ENCODE results near the gene CCDC43. TPM values are rescaled to one million over a fixed set of nuclear protein-coding genes. Genes with fewer than 3 reads are reported as not detected.

The CCDC43 gene
- total and polyA plus RNA-seq, 9 of the 15 experiments (the other 6 are each of a cell fraction or from before 2014, with no cell fraction given): 11.7 to 42.3 (median 25.9) TPM

DNA sequence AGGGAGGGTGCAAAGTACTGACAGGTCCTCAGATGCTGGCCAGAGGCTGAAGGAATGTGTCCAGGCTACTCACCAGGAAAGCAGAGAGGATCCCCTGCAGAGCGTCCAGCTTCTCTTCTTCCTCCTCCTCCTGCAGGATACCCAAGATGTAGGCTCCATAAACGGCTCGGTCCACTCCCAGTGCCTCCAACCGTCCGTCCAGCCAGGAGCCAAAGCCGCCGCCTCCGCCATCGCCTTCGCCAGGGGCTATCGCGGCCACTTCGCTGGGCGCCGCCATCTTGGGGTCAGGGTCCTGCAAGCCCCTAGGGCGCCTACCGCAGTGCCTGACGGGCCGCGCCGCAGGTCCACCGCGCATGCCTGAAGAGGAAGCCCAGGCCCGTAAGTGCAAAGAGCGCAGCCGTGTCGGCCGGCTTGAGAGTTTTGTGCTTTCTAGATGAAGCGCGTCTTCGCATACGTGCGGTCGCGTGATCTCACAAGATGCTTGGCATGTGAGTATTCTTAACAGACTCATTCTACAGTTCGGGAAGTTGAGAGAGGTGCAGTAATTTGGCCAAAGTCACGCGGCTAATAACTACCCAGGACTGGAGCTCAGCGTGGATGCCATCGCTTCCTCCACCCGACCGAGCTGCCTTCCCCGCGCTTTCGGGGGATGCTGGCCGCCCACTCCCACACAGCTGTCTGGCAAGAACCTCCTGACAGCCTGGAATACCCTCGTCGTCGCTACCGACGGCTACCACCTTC is at the start of gene CCDC43 (continued):
- TF ChIP-seq, protein P1, sequence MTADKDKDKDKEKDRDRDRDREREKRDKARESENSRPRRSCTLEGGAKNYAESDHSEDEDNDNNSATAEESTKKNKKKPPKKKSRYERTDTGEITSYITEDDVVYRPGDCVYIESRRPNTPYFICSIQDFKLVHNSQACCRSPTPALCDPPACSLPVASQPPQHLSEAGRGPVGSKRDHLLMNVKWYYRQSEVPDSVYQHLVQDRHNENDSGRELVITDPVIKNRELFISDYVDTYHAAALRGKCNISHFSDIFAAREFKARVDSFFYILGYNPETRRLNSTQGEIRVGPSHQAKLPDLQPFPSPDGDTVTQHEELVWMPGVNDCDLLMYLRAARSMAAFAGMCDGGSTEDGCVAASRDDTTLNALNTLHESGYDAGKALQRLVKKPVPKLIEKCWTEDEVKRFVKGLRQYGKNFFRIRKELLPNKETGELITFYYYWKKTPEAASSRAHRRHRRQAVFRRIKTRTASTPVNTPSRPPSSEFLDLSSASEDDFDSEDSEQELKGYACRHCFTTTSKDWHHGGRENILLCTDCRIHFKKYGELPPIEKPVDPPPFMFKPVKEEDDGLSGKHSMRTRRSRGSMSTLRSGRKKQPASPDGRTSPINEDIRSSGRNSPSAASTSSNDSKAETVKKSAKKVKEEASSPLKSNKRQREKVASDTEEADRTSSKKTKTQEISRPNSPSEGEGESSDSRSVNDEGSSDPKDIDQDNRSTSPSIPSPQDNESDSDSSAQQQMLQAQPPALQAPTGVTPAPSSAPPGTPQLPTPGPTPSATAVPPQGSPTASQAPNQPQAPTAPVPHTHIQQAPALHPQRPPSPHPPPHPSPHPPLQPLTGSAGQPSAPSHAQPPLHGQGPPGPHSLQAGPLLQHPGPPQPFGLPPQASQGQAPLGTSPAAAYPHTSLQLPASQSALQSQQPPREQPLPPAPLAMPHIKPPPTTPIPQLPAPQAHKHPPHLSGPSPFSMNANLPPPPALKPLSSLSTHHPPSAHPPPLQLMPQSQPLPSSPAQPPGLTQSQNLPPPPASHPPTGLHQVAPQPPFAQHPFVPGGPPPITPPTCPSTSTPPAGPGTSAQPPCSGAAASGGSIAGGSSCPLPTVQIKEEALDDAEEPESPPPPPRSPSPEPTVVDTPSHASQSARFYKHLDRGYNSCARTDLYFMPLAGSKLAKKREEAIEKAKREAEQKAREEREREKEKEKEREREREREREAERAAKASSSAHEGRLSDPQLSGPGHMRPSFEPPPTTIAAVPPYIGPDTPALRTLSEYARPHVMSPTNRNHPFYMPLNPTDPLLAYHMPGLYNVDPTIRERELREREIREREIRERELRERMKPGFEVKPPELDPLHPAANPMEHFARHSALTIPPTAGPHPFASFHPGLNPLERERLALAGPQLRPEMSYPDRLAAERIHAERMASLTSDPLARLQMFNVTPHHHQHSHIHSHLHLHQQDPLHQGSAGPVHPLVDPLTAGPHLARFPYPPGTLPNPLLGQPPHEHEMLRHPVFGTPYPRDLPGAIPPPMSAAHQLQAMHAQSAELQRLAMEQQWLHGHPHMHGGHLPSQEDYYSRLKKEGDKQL (CRISPR knock-in tag; IDR thresholded peaks at IDR 0.05; ENCODE audit: borderline replicate concordance): 0 out of 2 replicates have a peak, but pooled peaks have one; percentile 73
- TF ChIP-seq CBFA2T2 (conservative IDR thresholded peaks at IDR 0.05) (no peak), SP1 (CRISPR knock-in tag; IDR thresholded peaks at IDR 0.05) (peak; percentile 59)
